Mesendoderm (in vitro differentiated cells): ENCODE results near the gene FRMD4B.

Experiments used
- DNase-seq: peaks from one replicate; pipeline ENCODE4 v3.0.0; 2013
- H2AK5ac ChIP-seq: 2 replicates; pipeline ENCODE4 v1.6.1; 2013; ENCODE audit warnings: low read length, inconsistent platforms
- H2BK120ac ChIP-seq: 2 replicates; pipeline ENCODE4 v1.6.1; 2013; ENCODE audit warnings: low read depth, mild to moderate bottlenecking, low read length, moderate library complexity, mixed read lengths
- H2BK15ac ChIP-seq: replicated peaks from 2 replicates; pipeline ENCODE4 v1.6.1; 2013; ENCODE audit warnings: low read depth, mild to moderate bottlenecking, moderate library complexity
- H2BK5ac ChIP-seq: 2 replicates; pipeline ENCODE4 v1.6.1; 2013; ENCODE audit warnings: low read length, inconsistent platforms
- H3K18ac ChIP-seq: 2 replicates; pipeline ENCODE4 v1.6.1; 2013; ENCODE audit warnings: mild to moderate bottlenecking, low read length, mixed read lengths
- H3K23ac ChIP-seq: one replicate; pipeline ENCODE4 v1.6.1; 2013; ENCODE audit warnings: low read length
- H3K27ac ChIP-seq: 2 replicates; pipeline ENCODE4 v1.5.1; 2013; ENCODE audit warnings: low read depth, mild to moderate bottlenecking, inconsistent platforms, low read length, moderate library complexity
- H3K27me3 ChIP-seq: 2 replicates; pipeline ENCODE4 v1.6.1; 2013; ENCODE audit warnings: low read length, control low read depth, mild to moderate bottlenecking, inconsistent platforms; ENCODE audit not compliant: insufficient read depth, poor library complexity
- H3K36me3 ChIP-seq: 2 replicates; pipeline ENCODE4 v1.6.1; 2013; ENCODE audit warnings: low read length, inconsistent platforms; ENCODE audit not compliant: control insufficient read depth, insufficient read depth
- H3K4ac ChIP-seq: one replicate; pipeline ENCODE4 v1.6.1; 2013; ENCODE audit warnings: low read depth, mild to moderate bottlenecking, low read length, moderate library complexity
- H3K4me1 ChIP-seq: 2 replicates; pipeline ENCODE4 v1.6.1; 2013; ENCODE audit warnings: low read depth, low read length, inconsistent platforms; ENCODE audit not compliant: control insufficient read depth
- H3K4me2 ChIP-seq: 2 replicates; pipeline ENCODE4 v1.6.1; 2013; ENCODE audit warnings: low read length
- H3K4me3 ChIP-seq: 2 replicates; pipeline ENCODE4 v1.5.1; 2013; ENCODE audit warnings: mild to moderate bottlenecking, low read length
- H3K56ac ChIP-seq: one replicate; pipeline ENCODE4 v1.6.1; 2013; ENCODE audit warnings: low read length
- H3K79me1 ChIP-seq: 2 replicates; pipeline ENCODE4 v1.6.1; 2013; ENCODE audit warnings: low read length, inconsistent platforms
- H3K79me2 ChIP-seq: 2 replicates; pipeline ENCODE4 v1.6.1; 2013; ENCODE audit warnings: mild to moderate bottlenecking, low read length; ENCODE audit not compliant: control insufficient read depth, insufficient read depth
- H3K9ac ChIP-seq: 2 replicates; pipeline ENCODE4 v1.6.1; 2013; ENCODE audit warnings: low read length, inconsistent platforms
- H4K5ac ChIP-seq: one replicate; pipeline ENCODE4 v1.6.1; 2013; ENCODE audit warnings: low read length
- H4K8ac ChIP-seq: one replicate; pipeline ENCODE4 v1.6.1; 2013; ENCODE audit warnings: low read depth, mild to moderate bottlenecking, control low read depth, low read length, moderate library complexity
- WGBS: extraction: QIAGEN DNeasy Blood & Tissue Kit; methylation state at CpG from one replicate; pipeline ENCODE4 v1.1.7; 2013; ENCODE audit warnings: low lambda C conversion rate, missing lambda C conversion rate; ENCODE audit not compliant: insufficient coverage; ENCODE audit errors: extremely low coverage; 5-methylcytosine and 5-hydroxymethylcytosine counted together

Gene FRMD4B

DNA sequence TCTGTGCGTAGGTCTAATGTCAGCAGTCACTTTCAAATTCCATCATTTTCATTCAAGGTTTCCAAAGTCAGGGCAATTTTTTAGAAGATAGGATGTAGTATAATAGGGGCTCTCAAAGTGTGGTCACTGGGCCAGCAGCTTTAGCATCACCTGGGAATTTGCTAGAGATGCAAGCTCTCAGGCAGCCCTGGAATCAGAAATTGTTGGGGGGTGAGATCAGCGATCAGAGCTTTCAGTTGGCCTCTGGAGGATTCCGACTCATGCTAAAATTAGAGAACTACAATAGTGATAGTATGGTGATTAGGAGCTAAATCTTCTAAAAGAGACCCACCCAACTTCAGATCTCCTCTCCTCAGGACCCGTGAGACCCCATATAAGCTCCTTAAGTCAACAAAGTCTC is 2.4 kb upstream of the FRMD4B start:
- no peak overlapping the region for H3K4ac ChIP-seq
- no peak overlapping the region for H2BK5ac ChIP-seq
- no peaks in the 10 kb centered on the region for H3K4me1 ChIP-seq
- no peaks in the 10 kb centered on the region for H3K79me2 ChIP-seq
- H2BK15ac ChIP-seq: no peak overlapping the region
- H3K56ac ChIP-seq: no peak overlapping the region
- H3K4me2 ChIP-seq: no peak overlapping the region
- H2BK120ac ChIP-seq: no peak overlapping the region
- DNase-seq: peak; percentile 71
- no peak overlapping the region for H4K5ac ChIP-seq
- H3K23ac ChIP-seq: no peak overlapping the region
- no peaks in the 10 kb centered on the region for H3K36me3 ChIP-seq
- H3K79me1 ChIP-seq: no peaks in the 10 kb centered on the region
- H3K18ac ChIP-seq: no peak overlapping the region
- no peak overlapping the region for H3K4me3 ChIP-seq
- H3K27me3 ChIP-seq: peaks cover 9% of the 10 kb centered on the region
- no CpG with 5 or more reads among the region's 4 CpGs for WGBS
- H3K9ac ChIP-seq: no peak overlapping the region
- H4K8ac ChIP-seq: no peak overlapping the region
- H2AK5ac ChIP-seq: no peak overlapping the region
- H3K27ac ChIP-seq: no peak overlapping the region

- Histone ChIP-seq H3K56ac (no peak overlapping the region), H3K4me1 (no peaks in the 10 kb centered on the region), H3K4me2 (no peak overlapping the region), H4K8ac (no peak overlapping the region), H3K79me2 (no peaks in the 10 kb centered on the region), H4K5ac (no peak overlapping the region), H3K4me3 (no peak overlapping the region), H3K23ac (no peak overlapping the region), H3K9ac (no peak overlapping the region), H3K4ac (no peak overlapping the region), H2AK5ac (no peak overlapping the region), H3K79me1 (no peaks in the 10 kb centered on the region), H2BK15ac (no peak overlapping the region), H3K36me3 (no peaks in the 10 kb centered on the region), H2BK120ac (no peak overlapping the region), H2BK5ac (no peak overlapping the region), H3K18ac (no peak overlapping the region), H3K27me3 (peaks cover 9% of the 10 kb centered on the region), H3K27ac (no peak overlapping the region)
- no CpG with 5 or more reads among the region's 8 CpGs for WGBS
- DNase-seq: no peak
Observed at GRCh38 chr3:69386556-69387385, 883 bp upstream of the FRMD4B start.

GRCh38 chr3:69385123-69385722 is 665 bp downstream of the FRMD4B start:
- Histone ChIP-seq H3K18ac (no peak overlapping the region), H2AK5ac (no peak overlapping the region), H4K8ac (no peak overlapping the region), H3K79me1 (no peaks in the 10 kb centered on the region), H3K23ac (no peak overlapping the region), H2BK5ac (no peak overlapping the region), H2BK120ac (no peak overlapping the region), H3K4me3 (no peak overlapping the region), H3K9ac (no peak overlapping the region), H3K36me3 (no peaks in the 10 kb centered on the region), H3K79me2 (no peaks in the 10 kb centered on the region), H2BK15ac (no peak overlapping the region), H3K56ac (no peak overlapping the region), H3K4ac (no peak overlapping the region), H3K27me3 (peaks cover 9% of the 10 kb centered on the region), H3K4me1 (no peaks in the 10 kb centered on the region), H4K5ac (no peak overlapping the region), H3K4me2 (peak overlapping the region; percentile 7), H3K27ac (no peak overlapping the region)
- no CpG with 5 or more reads among the region's 11 CpGs for WGBS
- no peak for DNase-seq

- Histone ChIP-seq H3K27me3 (peaks cover 9% of the 10 kb centered on the region), H3K79me2 (no peaks in the 10 kb centered on the region), H3K27ac (no peak overlapping the region), H3K79me1 (no peaks in the 10 kb centered on the region), H4K8ac (no peak overlapping the region), H3K23ac (no peak overlapping the region), H2BK5ac (no peak overlapping the region), H2BK15ac (no peak overlapping the region), H3K9ac (no peak overlapping the region), H3K36me3 (no peaks in the 10 kb centered on the region), H3K56ac (no peak overlapping the region), H3K4ac (no peak overlapping the region), H4K5ac (no peak overlapping the region), H3K4me3 (no peak overlapping the region), H3K18ac (no peak overlapping the region), H3K4me2 (no peak overlapping the region), H3K4me1 (no peaks in the 10 kb centered on the region), H2BK120ac (no peak overlapping the region), H2AK5ac (no peak overlapping the region)
- WGBS: no CpG with 5 or more reads among the region's 1 CpG
- no peak for DNase-seq
Observed at GRCh38 chr3:69384326-69384725, 1.6 kb downstream of the FRMD4B start.

DNA sequence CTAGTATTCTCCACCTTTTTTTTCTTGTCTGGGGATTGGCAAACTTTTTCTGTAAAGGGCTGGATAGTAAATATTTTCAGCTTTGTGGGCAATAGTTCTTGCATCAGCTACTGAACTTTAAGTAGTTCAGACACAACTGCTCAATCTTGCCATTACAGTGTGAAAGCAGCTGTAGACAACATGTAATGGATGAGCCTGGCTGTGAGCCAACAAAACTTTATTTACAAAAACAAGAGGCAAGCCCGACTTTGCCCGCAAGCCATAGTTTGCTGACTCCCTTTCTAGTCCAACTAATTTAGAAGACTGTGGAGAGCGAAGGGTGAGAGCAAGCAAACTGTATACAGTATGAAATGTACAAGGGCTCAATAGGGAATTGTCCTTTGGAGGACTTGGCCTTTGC is 6.2 kb downstream of the FRMD4B start:
- H2BK5ac ChIP-seq: no peak overlapping the region
- no peaks in the 10 kb centered on the region for H3K4me1 ChIP-seq
- H3K4me3 ChIP-seq: no peak overlapping the region
- no peak overlapping the region for H3K18ac ChIP-seq
- no peak overlapping the region for H2BK15ac ChIP-seq
- no peaks in the 10 kb centered on the region for H3K27me3 ChIP-seq
- no peaks in the 10 kb centered on the region for H3K79me1 ChIP-seq
- no peak overlapping the region for H3K9ac ChIP-seq
- H2AK5ac ChIP-seq: no peak overlapping the region
- H3K36me3 ChIP-seq: no peaks in the 10 kb centered on the region
- no peak overlapping the region for H3K4ac ChIP-seq
- WGBS: no CpG with 5 or more reads among the region's 3 CpGs
- no peak overlapping the region for H3K27ac ChIP-seq
- no peaks in the 10 kb centered on the region for H3K79me2 ChIP-seq
- no peak for DNase-seq
- no peak overlapping the region for H4K5ac ChIP-seq
- no peak overlapping the region for H3K23ac ChIP-seq
- H3K4me2 ChIP-seq: no peak overlapping the region
- H2BK120ac ChIP-seq: no peak overlapping the region
- no peak overlapping the region for H4K8ac ChIP-seq
- no peak overlapping the region for H3K56ac ChIP-seq
